Caco-2 (cell line): Measurements from ENCODE around the gene LMF1. TPM values are rescaled to one million over a fixed set of nuclear protein-coding genes. Genes with fewer than 3 reads are reported as not detected.

Experiments
- BruUV-seq: library from RNA; stranded (reverse); fragments of 400-500 nt; replicated peaks from 2 replicates; lab custom pipeline; 2021; lab: Mats Ljungman, UMichigan
- CTCF ChIA-PET: fragments of 300-600 bp; sonication (Branson Sonifier 250); formaldehyde crosslinking; loops from one replicate; lab custom pipeline; 2022; ENCODE audit warnings: antibody characterized with exemption; lab: Charles Lee
- POLR2A ChIA-PET: fragments of 300-600 bp; sonication (Branson Sonifier 250); formaldehyde crosslinking; loops from one replicate; lab custom pipeline; 2022; ENCODE audit warnings: antibody characterized with exemption; lab: Charles Lee
- DNase-seq, 2 experiments: peaks; one replicate each; pipeline versions ENCODE4 v3.0.0 to v3.0.0-alpha.2; 2020 to 2022
- H3K27me3 ChIP-seq: replicated peaks from 2 replicates; pipeline ENCODE4 v1.6.0; 2011; ENCODE audit warnings: low read length; ENCODE audit not compliant: control insufficient read depth, insufficient read depth
- H3K36me3 ChIP-seq: 2 replicates; pipeline ENCODE4 v1.5.1; 2011; ENCODE audit warnings: low read length; ENCODE audit not compliant: control insufficient read depth, insufficient read depth
- H3K4me1 ChIP-seq: fragments of 250-450 bp; sonication (Bioruptor Pico); 2 replicates; pipeline ENCODE4 v1.5.1; 2020; ENCODE audit warnings: mild to moderate bottlenecking
- H3K4me3 ChIP-seq: 2 replicates; pipeline ENCODE4 v1.5.1; 2011; ENCODE audit warnings: low read depth, mild to moderate bottlenecking, control low read depth, low read length
- H3K9me3 ChIP-seq: fragments of 250-450 bp; sonication (Bioruptor Pico); 2 replicates; pipeline ENCODE4 v1.5.1; 2020; ENCODE audit warnings: mild to moderate bottlenecking, moderate library complexity
- H3K27ac Mint-ChIP-seq: one replicate; pipeline ENCODE4 v1.8.0; 2022; ENCODE audit warnings: mixed read lengths; ENCODE audit not compliant: unreplicated experiment
- H3K27me3 Mint-ChIP-seq: one replicate; pipeline ENCODE4 v1.8.0; 2022; ENCODE audit warnings: mixed read lengths; ENCODE audit not compliant: insufficient read depth, unreplicated experiment
- H3K36me3 Mint-ChIP-seq: one replicate; pipeline ENCODE4 v1.8.0; 2022; ENCODE audit warnings: mild to moderate bottlenecking, mixed read lengths; ENCODE audit not compliant: insufficient read depth, unreplicated experiment
- H3K4me1 Mint-ChIP-seq: one replicate; pipeline ENCODE4 v1.8.0; 2022; ENCODE audit warnings: low read depth, mixed read lengths; ENCODE audit not compliant: unreplicated experiment
- H3K4me3 Mint-ChIP-seq: one replicate; pipeline ENCODE4 v1.8.0; 2022; ENCODE audit warnings: mild to moderate bottlenecking, moderate library complexity, mixed read lengths; ENCODE audit not compliant: unreplicated experiment
- H3K9me3 Mint-ChIP-seq: one replicate; pipeline ENCODE4 v1.8.0; 2022; ENCODE audit warnings: mixed read lengths; ENCODE audit not compliant: unreplicated experiment
- CTCF ChIP-seq, 2 experiments: fragments of 200-600 bp in 1 of 2; IDR thresholded peaks; 1 replicate in 1 of 2; 2 replicates in 1 of 2; pipeline versions ENCODE4 v1.5.1 to v1.8.0; 2011 to 2022; ENCODE audit warnings: antibody characterized with exemption in 1 of 2, control low read depth in 1 of 2, inconsistent platforms in 1 of 2, low read depth in 1 of 2, low read length in 1 of 2, mild to moderate bottlenecking in 1 of 2, moderate library complexity in 1 of 2; ENCODE audit not compliant: insufficient read depth in 1 of 2, severe bottlenecking in 1 of 2, unreplicated experiment in 1 of 2
- intact Hi-C: fragments of 100-400 bp; cut with micrococcal nuclease; formaldehyde crosslinking; loops from one replicate; pipeline ENCODE4 v1.10.0; 2022; ENCODE audit not compliant: unreplicated experiment
- total RNA-seq: library from RNA; stranded (reverse); gene quantifications from 2 replicates; pipeline ENCODE4 v1.2.3, GENCODE V29; 2022

The LMF1 gene
- total RNA-seq, 1 experiment from 2014 or later, result 12.3 TPM

GRCh38 chr16:943971-944370 is 26.8 kb downstream of the LMF1 start:
- TF ChIP-seq CTCF (IDR thresholded peaks at IDR 0.05; ENCODE audit: insufficient read depth in 1 of 2, low read depth in 1 of 2, low read length in 1 of 2, severe bottlenecking in 1 of 2, unreplicated experiment in 1 of 2), result no peak
- DNase-seq, result no peak
- H3K27me3 ChIP-seq, result no peaks in the 10 kb centered on the region
- no peak overlapping the region for H3K4me3 Mint-ChIP-seq
- no peaks in the 10 kb centered on the region for H3K36me3 Mint-ChIP-seq
- no peaks in the 10 kb centered on the region for H3K9me3 ChIP-seq
- H3K36me3 ChIP-seq, result no peaks in the 10 kb centered on the region
- no peaks in the 10 kb centered on the region for H3K4me1 ChIP-seq
- intact Hi-C loops, result no loop called here
- CTCF ChIA-PET, result no interaction called here
- H3K9me3 Mint-ChIP-seq, result peaks cover 11% of the 10 kb centered on the region
- H3K4me1 Mint-ChIP-seq, result no peaks in the 10 kb centered on the region
- H3K27ac Mint-ChIP-seq, result no peak overlapping the region
- POLR2A ChIA-PET, result no interaction called here
- no peak overlapping the region for H3K4me3 ChIP-seq
- no TSS peak for BruUV-seq
- H3K27me3 Mint-ChIP-seq, result no peaks in the 10 kb centered on the region

GRCh38 chr16:942436-943060 is 28.2 kb downstream of the LMF1 start:
- no peak overlapping the region for H3K4me3 Mint-ChIP-seq
- no peak overlapping the region for H3K4me3 ChIP-seq
- H3K9me3 Mint-ChIP-seq, result peaks cover 11% of the 10 kb centered on the region
- H3K36me3 ChIP-seq, result no peaks in the 10 kb centered on the region
- no TSS peak for BruUV-seq
- H3K27ac Mint-ChIP-seq, result no peak overlapping the region
- POLR2A ChIA-PET, result no interaction called here
- H3K27me3 ChIP-seq, result no peaks in the 10 kb centered on the region
- no peak for DNase-seq
- no peaks in the 10 kb centered on the region for H3K9me3 ChIP-seq
- no peaks in the 10 kb centered on the region for H3K4me1 Mint-ChIP-seq
- intact Hi-C loops, result no loop called here
- H3K36me3 Mint-ChIP-seq, result no peaks in the 10 kb centered on the region
- TF ChIP-seq CTCF (IDR thresholded peaks at IDR 0.05; ENCODE audit: insufficient read depth in 1 of 2, low read depth in 1 of 2, low read length in 1 of 2, severe bottlenecking in 1 of 2, unreplicated experiment in 1 of 2), result no peak
- no peaks in the 10 kb centered on the region for H3K4me1 ChIP-seq
- H3K27me3 Mint-ChIP-seq, result no peaks in the 10 kb centered on the region
- CTCF ChIA-PET, result no interaction called here

- H3K27me3 ChIP-seq, result no peaks in the 10 kb centered on the region
- ChIA-PET POLR2A (no interaction called here), CTCF (no interaction called here)
- Mint-ChIP-seq H3K27ac (no peak overlapping the region), H3K4me1 (no peaks in the 10 kb centered on the region), H3K9me3 (peaks cover 11% of the 10 kb centered on the region), H3K4me3 (no peak overlapping the region), H3K27me3 (no peaks in the 10 kb centered on the region), H3K36me3 (no peaks in the 10 kb centered on the region)
- no peak overlapping the region for H3K4me3 ChIP-seq
- TF ChIP-seq CTCF (IDR thresholded peaks at IDR 0.05; ENCODE audit: insufficient read depth in 1 of 2, low read depth in 1 of 2, low read length in 1 of 2, severe bottlenecking in 1 of 2, unreplicated experiment in 1 of 2), result no peak
- H3K9me3 ChIP-seq, result no peaks in the 10 kb centered on the region
- DNase-seq, result no peak
- BruUV-seq, result no TSS peak
- intact Hi-C loops, result no loop called here
- no peaks in the 10 kb centered on the region for H3K4me1 ChIP-seq
- H3K36me3 ChIP-seq, result no peaks in the 10 kb centered on the region
Measured at GRCh38 chr16:939941-940340, 30.8 kb downstream of the LMF1 start.
